Stimulated activated CD4-positive, alpha-beta T cell treated with anti-CD3 and anti-CD28 coated beads, Interleukin-4, amount 100 ng/mL, for 1 hour (primary cell): Measurements from ENCODE around the gene CRISP3.
"Not testable (repeated sequence)": the region's sequence is repeated elsewhere in the genome, so short reads cannot be mapped to it uniquely, and the experiment has no call there.

Experiments used
- DNase-seq: peaks from one replicate; pipeline ENCODE4 v3.0.0-alpha.2; 2020

CRISP3 gene

GRCh38 chr6:49744259-49744658 is at the start of gene CRISP3:
CRISP3 (minus strand) TSS chr6:49744388; CDS start chr6:49744367, 21 bp downstream.
- no peak for DNase-seq

- no peak for DNase-seq
These were observed 46.2 kb upstream of the CRISP3 start for GRCh38 chr6:49790341-49790740.

- no peak for DNase-seq
These were observed 43.0 kb upstream of the CRISP3 start, which contains the start of gene PGK2 for GRCh38 chr6:49787176-49787575. PGK2 (minus strand) TSS chr6:49787285; CDS start chr6:49787187, 98 bp downstream.

GRCh38 chr6:49784272-49784671 is 40.1 kb upstream of the CRISP3 start:
- DNase-seq = no peak

GRCh38 chr6:49782725-49783124 is 38.5 kb upstream of the CRISP3 start:
- DNase-seq = no peak

GRCh38 chr6:49782293-49782692 is 38.1 kb upstream of the CRISP3 start:
- no peak for DNase-seq

GRCh38 chr6:49776444-49776843 is 32.3 kb upstream of the CRISP3 start:
- DNase-seq = no peak

- no peak for DNase-seq
These were observed 30.9 kb upstream of the CRISP3 start for GRCh38 chr6:49775043-49775442.

- no peak for DNase-seq
These were observed 28.1 kb upstream of the CRISP3 start for GRCh38 chr6:49772285-49772684.

- DNase-seq = no peak
These were observed 22.6 kb upstream of the CRISP3 start for GRCh38 chr6:49766762-49767161.

GRCh38 chr6:49764571-49765236 is 20.5 kb upstream of the CRISP3 start:
- DNase-seq = no peak

- no peak for DNase-seq
These were observed 759 bp downstream of the CRISP3 start for GRCh38 chr6:49743429-49743828.

- DNase-seq = no peak
These were observed 4.8 kb downstream of the CRISP3 start for GRCh38 chr6:49739423-49739822.

- no peak for DNase-seq
These were observed 8.1 kb downstream of the CRISP3 start for GRCh38 chr6:49736017-49736508.

GRCh38 chr6:49733680-49734079 is 10.5 kb downstream of the CRISP3 start:
- DNase-seq = no peak

GRCh38 chr6:49732781-49733180 is 11.4 kb downstream of the CRISP3 start:
- DNase-seq = no peak

GRCh38 chr6:49730251-49730650 is 13.9 kb downstream of the CRISP3 start:
- no peak for DNase-seq

- not testable (repeated sequence) for DNase-seq
These were observed 20.3 kb downstream of the CRISP3 start for GRCh38 chr6:49723917-49724316.

- no peak for DNase-seq
These were observed 22.9 kb downstream of the CRISP3 start for GRCh38 chr6:49721297-49721696.

- DNase-seq = no peak
These were observed 23.8 kb downstream of the CRISP3 start for GRCh38 chr6:49720372-49720771.

- DNase-seq = no peak
These were observed 30.8 kb downstream of the CRISP3 start, which contains the start of gene CRISP2 for GRCh38 chr6:49713346-49713745. CRISP2 (minus strand) TSS chr6:49713543; CDS start chr6:49709196, 4,347 bp downstream.

GRCh38 chr6:49698478-49698877 is 45.7 kb downstream of the CRISP3 start:
- no peak for DNase-seq

GRCh38 chr6:49693512-49693911 is 50.7 kb downstream of the CRISP3 start:
- no peak for DNase-seq

GRCh38 chr6:49692534-49692933 is 51.7 kb downstream of the CRISP3 start:
- no peak for DNase-seq
